SK-N-SH (cell line): ENCODE measurements around the gene MUSK.

Source experiments
- CHD2 ChIP-seq: fragments of 150-350 bp; IDR thresholded peaks from 2 replicates; pipeline ENCODE4 v1.6.1; 2018; ENCODE audit warnings: low read length; ENCODE audit not compliant: partially characterized antibody
- EP300 ChIP-seq, 2 experiments: IDR thresholded peaks; 2 replicates each; pipeline versions ENCODE4 v1.4.0 to v1.6.1; 2012; ENCODE audit warnings: borderline replicate concordance in 1 of 2, low read depth in 1 of 2, low read length in 1 of 2
- EZH2phosphoT487 ChIP-seq: fragments of 200-600 bp; sonication (generic); IDR thresholded peaks from 2 replicates; pipeline ENCODE4 v1.6.1; 2017; ENCODE audit warnings: low read depth, mixed run types, mild to moderate bottlenecking, antibody characterized with exemption, moderate library complexity, borderline replicate concordance
- JUND ChIP-seq: IDR thresholded peaks from 2 replicates; pipeline ENCODE4 v1.4.0; 2012
- SIN3A ChIP-seq: IDR thresholded peaks from 2 replicates; pipeline ENCODE4 v1.6.1; 2012; ENCODE audit warnings: low read depth, mild to moderate bottlenecking, low read length, moderate library complexity, borderline replicate concordance
- TAF1 ChIP-seq: IDR thresholded peaks from 2 replicates; pipeline ENCODE4 v1.6.1; 2012; ENCODE audit warnings: low read depth, mild to moderate bottlenecking, low read length, moderate library complexity, borderline replicate concordance
- TCF12 ChIP-seq: IDR thresholded peaks from 2 replicates; pipeline ENCODE4 v1.4.0; 2012
- TF ChIP-seq, protein P1 (sequence below): fragments of 200-600 bp; sonication (generic); IDR thresholded peaks from 2 replicates; pipeline ENCODE4 v1.6.1; 2017; ENCODE audit warnings: antibody characterized with exemption, mild to moderate bottlenecking, moderate library complexity
- TF ChIP-seq, protein P2 (sequence below): IDR thresholded peaks from 2 replicates; pipeline ENCODE4 v1.4.0; 2012; ENCODE audit warnings: low read depth
- TF ChIP-seq, protein P3 (sequence below): IDR thresholded peaks from 2 replicates; pipeline ENCODE4 v1.4.0; 2012; ENCODE audit warnings: low read depth, borderline replicate concordance
- TF ChIP-seq, protein P4 (sequence below): IDR thresholded peaks from 2 replicates; pipeline ENCODE4 v1.6.1; 2012; ENCODE audit warnings: mild to moderate bottlenecking, low read depth, low read length, moderate library complexity

DNA sequence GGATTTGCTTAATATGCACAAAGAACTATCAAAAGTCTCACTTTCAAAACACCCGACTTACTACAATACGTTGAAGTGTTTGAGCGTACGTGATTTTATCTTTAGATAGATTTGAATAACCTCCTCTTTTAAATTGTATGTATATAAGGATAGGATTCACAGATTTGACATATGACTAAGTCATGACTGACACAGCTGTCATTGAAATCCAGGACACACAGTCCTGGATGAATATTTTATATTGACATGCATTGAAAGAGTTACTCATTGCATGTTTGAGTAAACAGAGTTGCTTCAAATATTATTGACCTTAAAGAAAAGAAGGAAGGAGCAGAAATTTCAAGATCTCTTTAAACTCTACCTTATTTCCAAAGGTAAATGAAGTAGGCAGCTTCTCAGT lies 3.3 kb downstream of the MUSK start:
- TF ChIP-seq, protein P1, sequence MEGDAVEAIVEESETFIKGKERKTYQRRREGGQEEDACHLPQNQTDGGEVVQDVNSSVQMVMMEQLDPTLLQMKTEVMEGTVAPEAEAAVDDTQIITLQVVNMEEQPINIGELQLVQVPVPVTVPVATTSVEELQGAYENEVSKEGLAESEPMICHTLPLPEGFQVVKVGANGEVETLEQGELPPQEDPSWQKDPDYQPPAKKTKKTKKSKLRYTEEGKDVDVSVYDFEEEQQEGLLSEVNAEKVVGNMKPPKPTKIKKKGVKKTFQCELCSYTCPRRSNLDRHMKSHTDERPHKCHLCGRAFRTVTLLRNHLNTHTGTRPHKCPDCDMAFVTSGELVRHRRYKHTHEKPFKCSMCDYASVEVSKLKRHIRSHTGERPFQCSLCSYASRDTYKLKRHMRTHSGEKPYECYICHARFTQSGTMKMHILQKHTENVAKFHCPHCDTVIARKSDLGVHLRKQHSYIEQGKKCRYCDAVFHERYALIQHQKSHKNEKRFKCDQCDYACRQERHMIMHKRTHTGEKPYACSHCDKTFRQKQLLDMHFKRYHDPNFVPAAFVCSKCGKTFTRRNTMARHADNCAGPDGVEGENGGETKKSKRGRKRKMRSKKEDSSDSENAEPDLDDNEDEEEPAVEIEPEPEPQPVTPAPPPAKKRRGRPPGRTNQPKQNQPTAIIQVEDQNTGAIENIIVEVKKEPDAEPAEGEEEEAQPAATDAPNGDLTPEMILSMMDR, result no peak
- TF ChIP-seq, protein P2, sequence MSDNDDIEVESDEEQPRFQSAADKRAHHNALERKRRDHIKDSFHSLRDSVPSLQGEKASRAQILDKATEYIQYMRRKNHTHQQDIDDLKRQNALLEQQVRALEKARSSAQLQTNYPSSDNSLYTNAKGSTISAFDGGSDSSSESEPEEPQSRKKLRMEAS, result no peak
- TF ChIP-seq SIN3A, result no peak
- no peak for TF ChIP-seq CHD2
- no peak for TF ChIP-seq EP300 (IDR thresholded peaks at IDR 0.05; ENCODE audit: borderline replicate concordance in 1 of 2, low read depth in 1 of 2, low read length in 1 of 2)
- TF ChIP-seq TCF12, result no peak
- TF ChIP-seq, protein P3, sequence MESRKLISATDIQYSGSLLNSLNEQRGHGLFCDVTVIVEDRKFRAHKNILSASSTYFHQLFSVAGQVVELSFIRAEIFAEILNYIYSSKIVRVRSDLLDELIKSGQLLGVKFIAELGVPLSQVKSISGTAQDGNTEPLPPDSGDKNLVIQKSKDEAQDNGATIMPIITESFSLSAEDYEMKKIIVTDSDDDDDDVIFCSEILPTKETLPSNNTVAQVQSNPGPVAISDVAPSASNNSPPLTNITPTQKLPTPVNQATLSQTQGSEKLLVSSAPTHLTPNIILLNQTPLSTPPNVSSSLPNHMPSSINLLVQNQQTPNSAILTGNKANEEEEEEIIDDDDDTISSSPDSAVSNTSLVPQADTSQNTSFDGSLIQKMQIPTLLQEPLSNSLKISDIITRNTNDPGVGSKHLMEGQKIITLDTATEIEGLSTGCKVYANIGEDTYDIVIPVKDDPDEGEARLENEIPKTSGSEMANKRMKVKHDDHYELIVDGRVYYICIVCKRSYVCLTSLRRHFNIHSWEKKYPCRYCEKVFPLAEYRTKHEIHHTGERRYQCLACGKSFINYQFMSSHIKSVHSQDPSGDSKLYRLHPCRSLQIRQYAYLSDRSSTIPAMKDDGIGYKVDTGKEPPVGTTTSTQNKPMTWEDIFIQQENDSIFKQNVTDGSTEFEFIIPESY, result no peak
- TF ChIP-seq EZH2phosphoT487, result no peak
- TF ChIP-seq TAF1, result no peak
- TF ChIP-seq, protein P4, sequence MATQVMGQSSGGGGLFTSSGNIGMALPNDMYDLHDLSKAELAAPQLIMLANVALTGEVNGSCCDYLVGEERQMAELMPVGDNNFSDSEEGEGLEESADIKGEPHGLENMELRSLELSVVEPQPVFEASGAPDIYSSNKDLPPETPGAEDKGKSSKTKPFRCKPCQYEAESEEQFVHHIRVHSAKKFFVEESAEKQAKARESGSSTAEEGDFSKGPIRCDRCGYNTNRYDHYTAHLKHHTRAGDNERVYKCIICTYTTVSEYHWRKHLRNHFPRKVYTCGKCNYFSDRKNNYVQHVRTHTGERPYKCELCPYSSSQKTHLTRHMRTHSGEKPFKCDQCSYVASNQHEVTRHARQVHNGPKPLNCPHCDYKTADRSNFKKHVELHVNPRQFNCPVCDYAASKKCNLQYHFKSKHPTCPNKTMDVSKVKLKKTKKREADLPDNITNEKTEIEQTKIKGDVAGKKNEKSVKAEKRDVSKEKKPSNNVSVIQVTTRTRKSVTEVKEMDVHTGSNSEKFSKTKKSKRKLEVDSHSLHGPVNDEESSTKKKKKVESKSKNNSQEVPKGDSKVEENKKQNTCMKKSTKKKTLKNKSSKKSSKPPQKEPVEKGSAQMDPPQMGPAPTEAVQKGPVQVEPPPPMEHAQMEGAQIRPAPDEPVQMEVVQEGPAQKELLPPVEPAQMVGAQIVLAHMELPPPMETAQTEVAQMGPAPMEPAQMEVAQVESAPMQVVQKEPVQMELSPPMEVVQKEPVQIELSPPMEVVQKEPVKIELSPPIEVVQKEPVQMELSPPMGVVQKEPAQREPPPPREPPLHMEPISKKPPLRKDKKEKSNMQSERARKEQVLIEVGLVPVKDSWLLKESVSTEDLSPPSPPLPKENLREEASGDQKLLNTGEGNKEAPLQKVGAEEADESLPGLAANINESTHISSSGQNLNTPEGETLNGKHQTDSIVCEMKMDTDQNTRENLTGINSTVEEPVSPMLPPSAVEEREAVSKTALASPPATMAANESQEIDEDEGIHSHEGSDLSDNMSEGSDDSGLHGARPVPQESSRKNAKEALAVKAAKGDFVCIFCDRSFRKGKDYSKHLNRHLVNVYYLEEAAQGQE, result no peak
- TF ChIP-seq JUND, result no peak
